Naive B cell (primary cell): ENCODE data around the gene CPZ. TPM values are rescaled to one million over a fixed set of nuclear protein-coding genes. Genes with fewer than 3 reads are reported as not detected.
"Not testable (repeated sequence)": the region's sequence is repeated elsewhere in the genome, so short reads cannot be mapped to it uniquely, and the experiment has no call there.

Source experiments
- ATAC-seq, 2 donors: fragments of 150-1000 bp; cut with Tn5 transposase; 2 replicates each; pipeline ENCODE4 v1.10.0; 2021; ENCODE audit warnings: low read depth in 2 of 2, mild to moderate bottlenecking in 2 of 2, moderate library complexity in 2 of 2
- DNase-seq: peaks from one replicate; pipeline ENCODE4 v3.0.0; 2022
- H3K27ac Mint-ChIP-seq, 6 donors: one replicate each; pipeline ENCODE4 v1.8.0; 2020 to 2022; ENCODE audit warnings: mild to moderate bottlenecking in 6 of 6, mixed read lengths in 6 of 6, moderate library complexity in 5 of 6, inconsistent platforms in 2 of 6
- H3K27me3 Mint-ChIP-seq, 3 donors: one replicate each; pipeline ENCODE4 v1.8.0; 2021 to 2022; ENCODE audit warnings: mixed read lengths in 3 of 3, mild to moderate bottlenecking in 1 of 3
- H3K36me3 Mint-ChIP-seq, 2 donors: one replicate each; pipeline ENCODE4 v1.8.0; 2020 to 2022; ENCODE audit warnings: mixed read lengths in 2 of 2, inconsistent platforms in 1 of 2, mild to moderate bottlenecking in 1 of 2
- H3K4me1 Mint-ChIP-seq, 3 donors: one replicate each; pipeline ENCODE4 v1.8.0; 2020 to 2022; ENCODE audit warnings: mixed read lengths in 3 of 3, inconsistent platforms in 1 of 3, mild to moderate bottlenecking in 1 of 3, moderate library complexity in 1 of 3
- H3K4me3 Mint-ChIP-seq, 8 donors: one replicate each; pipeline ENCODE4 v1.8.0; 2020 to 2022; ENCODE audit warnings: mild to moderate bottlenecking in 8 of 8, mixed read lengths in 8 of 8, moderate library complexity in 8 of 8, inconsistent platforms in 2 of 8
- H3K9me3 Mint-ChIP-seq, 7 donors: one replicate each; pipeline ENCODE4 v1.8.0; 2020 to 2022; ENCODE audit warnings: mixed read lengths in 7 of 7, mild to moderate bottlenecking in 5 of 7, inconsistent platforms in 2 of 7, moderate library complexity in 1 of 7
- polyA plus RNA-seq, 6 donors: library from polyadenylated mRNA; unstranded; fragments of 300-500 nt; fragmentation: Illumina TruSeq; gene quantifications; one replicate each; pipeline ENCODE4 v1.2.3, GENCODE V29; 2021; ENCODE audit warnings: low read depth in 6 of 6

CPZ gene
- polyA plus RNA-seq, 6 donors from 2014 or later: not detected

DNA sequence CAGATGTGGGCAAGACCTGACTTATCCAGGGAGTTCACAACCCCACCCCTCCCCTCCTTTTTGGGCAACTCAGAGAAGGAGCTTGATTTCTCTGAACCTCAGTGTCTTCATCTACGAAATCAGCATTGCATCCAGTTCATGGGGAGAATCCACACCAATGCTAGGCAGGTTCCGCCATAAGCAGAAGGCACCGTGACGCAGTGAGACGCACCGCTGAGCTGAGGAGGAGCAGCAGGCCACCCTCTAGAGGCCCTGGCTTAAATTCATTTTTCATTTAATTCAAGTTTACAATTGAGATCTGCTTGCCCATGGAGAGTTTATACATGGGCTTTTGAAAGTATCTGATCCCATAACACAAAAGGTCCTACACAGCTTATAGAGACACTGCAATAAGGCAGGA lies 55.7 kb downstream of the CPZ start:
- ATAC-seq: no peak
- Mint-ChIP-seq H3K27ac (no peak overlapping the region), H3K4me1 (peaks cover 0 to 4% (median 0%) of the 10 kb centered on the region in 3 donors), H3K9me3 (peaks cover 0 to 1% (median 0%) of the 10 kb centered on the region in 7 donors), H3K4me3 (no peak overlapping the region), H3K27me3 (peaks cover 0 to 4% (median 0%) of the 10 kb centered on the region in 3 donors), H3K36me3 (no peaks in the 10 kb centered on the region)
- no peak for DNase-seq

DNA sequence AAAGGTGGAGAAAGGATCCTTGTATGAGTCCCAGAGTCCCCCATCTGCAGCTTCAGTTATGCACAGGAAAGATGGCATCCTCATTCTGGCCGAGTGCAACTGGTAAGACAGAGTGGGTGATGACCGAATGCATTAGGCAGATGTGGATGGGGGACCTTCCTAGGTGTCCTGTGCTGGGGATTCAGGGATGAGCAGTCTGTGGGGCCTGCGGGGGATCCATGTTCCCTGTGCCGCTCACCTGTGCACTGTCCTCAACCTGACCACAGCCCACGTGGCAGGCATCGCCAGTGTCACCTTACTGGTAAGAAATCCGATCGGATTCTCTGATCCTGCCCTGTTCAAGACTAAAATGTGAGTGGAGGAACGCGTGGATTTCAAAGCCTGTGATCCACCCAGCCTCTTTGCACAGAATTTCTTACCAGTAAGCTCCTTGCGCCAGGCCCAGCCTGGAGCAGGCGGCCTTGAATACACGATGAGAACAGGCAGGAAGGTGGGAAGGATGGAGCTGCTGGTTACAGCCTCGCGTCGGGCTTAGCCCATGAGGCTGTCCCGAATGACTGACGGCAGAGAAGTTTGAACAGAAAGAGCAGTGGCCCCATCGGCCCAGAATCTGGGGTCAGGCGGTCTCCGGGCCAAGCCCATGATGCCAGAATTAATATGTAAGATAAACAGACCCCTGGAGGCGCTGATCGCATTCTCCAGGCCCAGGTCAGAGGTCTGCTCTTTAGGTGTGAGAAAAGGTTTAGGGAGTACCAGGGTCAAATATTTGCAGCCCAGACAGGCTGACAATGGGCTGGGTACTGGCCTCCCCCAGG lies 56.5 kb downstream of the CPZ start:
- H3K36me3 Mint-ChIP-seq: no peaks in the 10 kb centered on the region
- ATAC-seq: no peak
- H3K27ac Mint-ChIP-seq: no peak overlapping the region
- H3K4me1 Mint-ChIP-seq: peaks cover 0 to 4% (median 0%) of the 10 kb centered on the region in 3 donors
- H3K4me3 Mint-ChIP-seq: peak overlapping the region in 1 of 8 donors; percentile 47
- DNase-seq: no peak
- peaks cover 0 to 1% (median 0%) of the 10 kb centered on the region in 7 donors for H3K9me3 Mint-ChIP-seq
- peaks cover 0 to 4% (median 0%) of the 10 kb centered on the region in 3 donors for H3K27me3 Mint-ChIP-seq

DNA sequence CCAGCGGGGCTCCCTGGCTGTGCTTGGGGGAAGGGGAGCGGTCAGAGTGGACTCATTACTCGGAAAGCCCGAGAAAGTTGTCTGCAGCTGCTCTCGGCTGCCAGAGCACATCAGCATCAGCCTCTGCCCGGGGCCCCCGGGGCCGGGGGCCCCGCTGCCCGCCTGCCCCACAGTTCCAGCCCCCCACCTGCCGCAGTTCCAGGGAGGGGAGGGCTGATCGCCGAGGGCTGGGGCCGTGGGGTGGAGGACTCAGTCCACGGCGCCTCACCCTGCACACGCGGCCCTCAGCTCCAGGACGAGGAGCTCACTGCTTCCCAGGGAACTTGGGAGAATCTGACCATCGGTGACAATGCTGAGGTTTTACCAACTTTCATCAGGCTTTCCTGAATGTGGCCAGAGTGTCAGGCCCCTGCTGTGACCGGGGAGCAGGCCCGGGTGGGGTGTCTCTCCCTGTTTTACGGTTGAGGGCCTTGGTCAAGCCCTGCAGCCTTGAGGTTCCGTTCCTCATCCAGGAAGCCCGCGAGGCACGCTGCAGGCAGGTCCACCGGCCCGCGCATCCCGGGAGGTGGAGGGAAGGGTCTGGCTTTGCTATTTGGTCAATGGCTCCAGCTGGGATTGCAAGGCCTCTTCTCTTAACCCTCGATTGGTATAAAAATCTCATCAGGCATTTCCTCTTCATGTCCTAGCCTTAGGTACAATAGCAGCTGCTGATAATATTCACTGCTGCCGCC lies 57.2 kb downstream of the CPZ start:
- ATAC-seq: no peak
- H3K27me3 Mint-ChIP-seq: peaks cover 0 to 5% (median 4%) of the 10 kb centered on the region in 3 donors
- H3K4me1 Mint-ChIP-seq: peaks cover 0 to 4% (median 0%) of the 10 kb centered on the region in 3 donors
- no peak overlapping the region for H3K4me3 Mint-ChIP-seq
- DNase-seq: no peak
- peaks cover 0 to 6% (median 4%) of the 10 kb centered on the region in 7 donors for H3K9me3 Mint-ChIP-seq
- H3K27ac Mint-ChIP-seq: no peak overlapping the region
- H3K36me3 Mint-ChIP-seq: no peaks in the 10 kb centered on the region

DNA sequence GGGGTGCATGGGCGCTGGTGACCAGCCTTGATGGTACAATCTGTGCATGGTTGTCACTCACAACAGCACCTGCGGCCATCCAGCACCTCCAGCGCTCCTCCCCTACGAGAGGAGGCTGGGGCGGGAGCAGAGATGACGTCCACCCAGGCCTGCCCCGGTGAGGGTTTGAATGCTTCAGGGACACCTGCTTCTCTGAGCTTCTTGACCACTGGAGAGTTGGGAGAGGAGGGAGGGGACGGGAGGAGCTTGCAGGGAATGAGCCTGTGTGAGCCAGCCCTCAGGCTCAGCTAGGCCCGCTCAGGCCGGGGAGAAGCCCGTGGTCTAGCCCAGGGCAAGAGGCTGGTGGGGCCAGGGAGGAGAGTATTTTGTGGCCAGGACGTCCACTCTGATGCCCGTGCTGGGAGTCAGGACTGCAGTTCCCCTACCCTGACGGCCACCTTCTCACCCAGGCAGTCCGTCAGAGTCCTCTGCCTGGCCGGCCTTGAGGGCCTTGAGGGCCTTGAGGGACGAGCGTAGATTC lies 59.2 kb downstream of the CPZ start:
- H3K9me3 Mint-ChIP-seq: peaks cover 0 to 6% (median 4%) of the 10 kb centered on the region in 7 donors
- H3K27ac Mint-ChIP-seq: no peak overlapping the region
- H3K4me1 Mint-ChIP-seq: peaks cover 0 to 4% (median 0%) of the 10 kb centered on the region in 3 donors
- H3K27me3 Mint-ChIP-seq: peaks cover 0 to 5% (median 4%) of the 10 kb centered on the region in 3 donors
- H3K4me3 Mint-ChIP-seq: no peak overlapping the region
- no peaks in the 10 kb centered on the region for H3K36me3 Mint-ChIP-seq
- DNase-seq (no peak), ATAC-seq (no peak)

GRCh38 chr4:8652181-8653078 lies 59.9 kb downstream of the CPZ start:
- no peak for ATAC-seq

GRCh38 chr4:8653326-8654000 lies 60.9 kb downstream of the CPZ start:
- Mint-ChIP-seq H3K27ac (no peak overlapping the region), H3K4me1 (peaks cover 0 to 4% (median 0%) of the 10 kb centered on the region in 3 donors), H3K27me3 (peaks cover 0 to 5% (median 3%) of the 10 kb centered on the region in 3 donors), H3K4me3 (no peak overlapping the region), H3K36me3 (no peaks in the 10 kb centered on the region), H3K9me3 (peaks cover 0 to 6% (median 4%) of the 10 kb centered on the region in 7 donors)
- DNase-seq (no peak), ATAC-seq (no peak)

More at GRCh38 chr4:8652181-8653078, 59.9 kb downstream of the CPZ start:
- Mint-ChIP-seq H3K27me3 (peaks cover 0 to 5% (median 4%) of the 10 kb centered on the region in 3 donors), H3K4me3 (no peak overlapping the region), H3K27ac (no peak overlapping the region), H3K4me1 (peaks cover 0 to 4% (median 0%) of the 10 kb centered on the region in 3 donors), H3K9me3 (peaks cover 0 to 6% (median 4%) of the 10 kb centered on the region in 7 donors), H3K36me3 (no peaks in the 10 kb centered on the region)
- DNase-seq: no peak

DNA sequence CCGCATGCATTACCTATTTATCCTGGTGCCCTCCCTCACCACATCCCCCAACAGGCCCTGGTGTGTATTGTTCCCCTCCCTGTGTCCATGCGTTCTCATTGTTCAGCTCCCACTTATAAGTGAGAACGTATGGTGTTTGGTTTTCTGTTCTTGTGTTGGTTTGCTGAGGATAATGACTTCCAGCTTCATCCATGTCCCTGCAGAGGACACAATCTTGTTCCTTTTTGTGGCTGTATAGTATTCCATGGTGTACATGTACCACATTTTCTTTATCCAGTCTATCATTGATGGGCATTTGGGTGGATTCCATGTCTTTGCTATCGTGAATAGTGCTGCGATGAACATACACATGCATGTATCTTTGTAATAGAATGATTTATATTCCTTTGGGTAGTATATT lies 61.6 kb downstream of the CPZ start:
- H3K4me3 Mint-ChIP-seq, H3K36me3 Mint-ChIP-seq, H3K27ac Mint-ChIP-seq, H3K27me3 Mint-ChIP-seq, ATAC-seq, H3K9me3 Mint-ChIP-seq, H3K4me1 Mint-ChIP-seq, DNase-seq: not testable (repeated sequence)

DNA sequence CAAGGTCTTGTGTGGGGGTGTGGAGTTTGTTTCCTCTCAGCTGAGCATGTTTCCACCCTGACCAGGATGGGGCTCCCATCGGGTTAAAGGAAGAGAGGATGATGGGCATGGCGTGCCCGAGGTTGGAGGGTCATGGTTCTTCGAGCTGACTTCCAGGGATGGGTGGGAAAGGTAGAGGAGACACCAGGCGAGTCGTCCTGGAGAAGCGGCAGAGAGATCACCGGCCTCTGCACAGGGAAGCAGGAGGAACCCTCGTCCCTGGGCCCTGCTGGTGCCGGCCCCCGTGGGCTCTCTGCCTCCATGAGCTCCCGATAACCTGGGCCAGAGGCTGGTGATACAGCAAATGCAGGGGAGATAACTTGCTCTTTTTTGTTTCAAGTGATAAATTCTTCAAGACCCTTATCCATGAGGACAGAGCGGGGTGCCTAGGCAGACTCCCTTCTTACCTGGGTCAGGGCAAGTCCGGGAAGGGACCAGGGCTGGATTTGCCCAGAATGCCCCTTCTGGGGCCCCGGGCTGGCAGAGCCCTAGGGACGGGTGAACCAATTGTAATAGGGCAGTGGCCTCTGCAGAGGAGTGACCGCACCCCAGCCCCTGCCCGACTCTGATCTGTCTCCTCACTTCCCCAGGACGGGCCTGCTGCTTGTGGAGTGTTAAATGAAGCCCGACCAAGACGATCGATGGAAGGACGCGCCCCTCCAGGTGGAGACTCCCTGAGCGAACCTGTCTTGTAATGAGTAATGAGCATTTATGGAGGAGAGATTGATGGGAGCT lies 63.0 kb downstream of the CPZ start:
- Mint-ChIP-seq H3K4me3 (no peak overlapping the region), H3K4me1 (peaks cover 0 to 4% (median 0%) of the 10 kb centered on the region in 3 donors), H3K9me3 (peaks cover 0 to 6% (median 4%) of the 10 kb centered on the region in 7 donors), H3K27me3 (peaks cover 0 to 7% (median 4%) of the 10 kb centered on the region in 3 donors), H3K27ac (no peak overlapping the region), H3K36me3 (no peaks in the 10 kb centered on the region)
- DNase-seq (no peak), ATAC-seq (no peak)

GRCh38 chr4:8656185-8656517 lies 63.6 kb downstream of the CPZ start:
- no peak overlapping the region for H3K27ac Mint-ChIP-seq
- ATAC-seq (no peak), DNase-seq (no peak)
- H3K9me3 Mint-ChIP-seq: peaks cover 0 to 6% (median 4%) of the 10 kb centered on the region in 7 donors
- peaks cover 0 to 4% (median 0%) of the 10 kb centered on the region in 3 donors for H3K4me1 Mint-ChIP-seq
- no peaks in the 10 kb centered on the region for H3K36me3 Mint-ChIP-seq
- peak overlapping the region in 1 of 8 donors; percentile 60 for H3K4me3 Mint-ChIP-seq
- peaks cover 0 to 10% (median 8%) of the 10 kb centered on the region in 3 donors for H3K27me3 Mint-ChIP-seq

DNA sequence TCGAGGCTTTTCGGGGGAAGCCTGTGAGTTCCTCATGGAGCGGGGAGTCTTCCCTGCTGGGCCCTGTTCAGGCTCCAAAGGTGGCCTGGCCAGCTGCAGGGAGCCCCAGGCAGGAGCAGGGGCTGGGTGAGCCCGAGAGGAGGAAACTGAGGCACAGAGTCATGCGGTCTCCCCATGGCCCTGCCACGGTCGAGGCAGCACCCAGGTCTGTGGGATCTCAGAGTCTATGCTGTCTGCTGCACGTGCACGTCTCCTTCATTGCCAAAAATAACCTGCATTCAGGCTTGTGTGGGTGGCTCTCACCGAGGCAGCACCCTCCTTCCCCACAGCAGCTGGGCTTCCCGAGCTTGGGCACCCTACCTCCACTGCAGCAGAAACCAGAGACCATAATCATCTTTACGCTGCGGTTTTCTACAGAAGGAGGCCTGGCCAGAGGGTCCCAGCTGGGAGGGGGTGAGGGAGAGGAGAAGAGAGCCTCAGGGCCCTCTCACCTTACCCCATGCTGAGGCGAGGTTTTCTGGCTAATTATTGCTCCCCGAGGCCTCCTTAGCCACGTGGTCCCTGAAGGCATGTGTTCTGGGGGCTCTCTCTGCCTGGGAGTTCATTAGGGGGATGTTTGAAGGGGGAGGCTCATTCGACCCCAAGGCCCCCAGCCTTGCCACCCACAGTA lies 64.3 kb downstream of the CPZ start:
- no peaks in the 10 kb centered on the region for H3K36me3 Mint-ChIP-seq
- H3K27ac Mint-ChIP-seq: no peak overlapping the region
- no peak overlapping the region for H3K4me3 Mint-ChIP-seq
- ATAC-seq (no peak), DNase-seq (no peak)
- peaks cover 0 to 6% (median 4%) of the 10 kb centered on the region in 7 donors for H3K9me3 Mint-ChIP-seq
- H3K4me1 Mint-ChIP-seq: peaks cover 0 to 4% (median 0%) of the 10 kb centered on the region in 3 donors
- peaks cover 0 to 10% (median 8%) of the 10 kb centered on the region in 3 donors for H3K27me3 Mint-ChIP-seq

GRCh38 chr4:8657381-8658088 lies 65.0 kb downstream of the CPZ start:
- DNase-seq: no peak
- no peak overlapping the region for H3K27ac Mint-ChIP-seq
- peaks cover 3 to 10% (median 8%) of the 10 kb centered on the region in 3 donors for H3K27me3 Mint-ChIP-seq
- no peak for ATAC-seq
- no peaks in the 10 kb centered on the region for H3K36me3 Mint-ChIP-seq
- no peak overlapping the region for H3K4me3 Mint-ChIP-seq
- H3K4me1 Mint-ChIP-seq: peaks cover 0 to 4% (median 0%) of the 10 kb centered on the region in 3 donors
- peaks cover 0 to 6% (median 4%) of the 10 kb centered on the region in 7 donors for H3K9me3 Mint-ChIP-seq
